ENCODE results near the gene ZNF823. TPM values are rescaled to one million over a fixed set of nuclear protein-coding genes. Genes with fewer than 3 reads are reported as not detected.
A peak's percentile ranks its signal among the peaks of the same experiment; 100 is the strongest.

ZNF823 gene
- total and polyA plus RNA-seq, 2 of the 13 experiments (the other 11 are each of a cell fraction or from before 2014, with no cell fraction given): 5.7 to 11.7 TPM

DNA sequence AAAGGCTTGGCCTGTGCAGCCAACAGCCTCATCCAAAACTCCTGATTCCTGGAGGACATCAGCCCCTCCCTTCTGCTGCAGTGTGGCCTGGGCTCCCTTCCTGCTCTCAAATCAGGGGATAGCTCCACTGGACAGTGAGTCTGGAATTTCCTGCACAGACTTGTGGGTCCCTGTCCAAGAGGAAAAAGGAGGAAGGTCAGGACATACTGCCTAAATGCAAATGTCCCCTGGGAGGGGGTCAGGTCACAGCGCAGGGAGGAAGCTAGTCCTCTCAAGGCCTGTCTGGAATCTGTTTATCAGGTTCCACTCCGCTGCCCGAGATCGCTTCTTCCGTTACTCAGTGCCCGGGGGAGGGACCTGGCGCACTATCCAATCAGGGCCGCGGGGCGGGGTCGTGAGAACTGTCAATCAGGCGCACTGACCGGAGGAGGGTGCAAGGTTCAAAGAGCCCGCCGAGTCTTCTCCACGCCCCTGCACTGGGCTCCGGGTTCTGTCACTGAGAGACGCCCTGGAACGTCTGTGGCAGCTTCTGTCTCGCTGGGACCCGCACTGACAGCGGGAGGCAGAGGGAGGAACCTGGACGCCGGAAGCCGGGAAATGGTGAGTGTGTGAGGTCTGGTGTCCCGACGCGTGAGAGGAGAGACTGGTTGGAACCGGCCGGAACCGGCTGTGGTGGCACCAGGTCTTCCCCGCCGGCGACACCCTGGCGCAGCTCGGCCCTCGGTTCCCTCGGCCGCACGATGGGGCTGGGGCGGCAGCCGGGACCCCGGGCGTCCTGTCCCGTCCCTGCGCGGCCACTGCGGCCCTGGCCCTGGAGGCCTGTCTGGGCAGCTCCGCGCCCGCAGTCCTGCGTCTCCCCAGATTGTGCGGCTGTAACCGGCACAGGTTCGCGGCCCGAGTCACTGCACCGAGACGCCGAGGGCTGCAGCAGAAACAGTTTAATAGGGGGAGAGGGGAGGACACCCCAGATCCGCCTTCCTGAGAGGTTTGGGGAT lies 28.1 kb upstream of the ZNF823 start, which contains the start of gene ZNF441 (continued):
- TF ChIP-seq, protein P1, sequence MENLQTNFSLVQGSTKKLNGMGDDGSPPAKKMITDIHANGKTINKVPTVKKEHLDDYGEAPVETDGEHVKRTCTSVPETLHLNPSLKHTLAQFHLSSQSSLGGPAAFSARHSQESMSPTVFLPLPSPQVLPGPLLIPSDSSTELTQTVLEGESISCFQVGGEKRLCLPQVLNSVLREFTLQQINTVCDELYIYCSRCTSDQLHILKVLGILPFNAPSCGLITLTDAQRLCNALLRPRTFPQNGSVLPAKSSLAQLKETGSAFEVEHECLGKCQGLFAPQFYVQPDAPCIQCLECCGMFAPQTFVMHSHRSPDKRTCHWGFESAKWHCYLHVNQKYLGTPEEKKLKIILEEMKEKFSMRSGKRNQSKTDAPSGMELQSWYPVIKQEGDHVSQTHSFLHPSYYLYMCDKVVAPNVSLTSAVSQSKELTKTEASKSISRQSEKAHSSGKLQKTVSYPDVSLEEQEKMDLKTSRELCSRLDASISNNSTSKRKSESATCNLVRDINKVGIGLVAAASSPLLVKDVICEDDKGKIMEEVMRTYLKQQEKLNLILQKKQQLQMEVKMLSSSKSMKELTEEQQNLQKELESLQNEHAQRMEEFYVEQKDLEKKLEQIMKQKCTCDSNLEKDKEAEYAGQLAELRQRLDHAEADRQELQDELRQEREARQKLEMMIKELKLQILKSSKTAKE (CRISPR knock-in tag; IDR thresholded peaks at IDR 0.05; ENCODE audit: borderline replicate concordance): peak; percentile 60; the same call in 1 of the 2 replicates
- TF ChIP-seq ZNF430 (CRISPR knock-in tag; IDR thresholded peaks at IDR 0.05) (no peak; the same call in 1 of the 2 replicates), TBL1XR1 (IDR thresholded peaks at IDR 0.05; ENCODE audit: borderline replicate concordance, low read length, partially characterized antibody) (peak; percentile 71), HNRNPL (IDR thresholded peaks at IDR 0.05; ENCODE audit: low read depth, low read length) (no peak), SP2 (CRISPR knock-in tag; IDR thresholded peaks at IDR 0.05) (peak; percentile 82), REL (CRISPR knock-in tag; conservative IDR thresholded peaks at IDR 0.05) (no peak), HCFC1 (IDR thresholded peaks at IDR 0.05; ENCODE audit: low read depth, low read length) (no peak), ZKSCAN5 (CRISPR knock-in tag; IDR thresholded peaks at IDR 0.05) (peak; percentile 55; the same call in 1 of the 2 replicates), ZFX (CRISPR knock-in tag; IDR thresholded peaks at IDR 0.05; ENCODE audit: low read depth) (peak; percentile 89), MAFG (CRISPR knock-in tag; IDR thresholded peaks at IDR 0.05) (no peak), MEIS1 (CRISPR knock-in tag; IDR thresholded peaks at IDR 0.05; ENCODE audit: borderline replicate concordance) (peak; percentile 92), TCF7 (IDR thresholded peaks at IDR 0.05; ENCODE audit: low read depth) (peak; percentile 87)
- TF ChIP-seq, protein P2, sequence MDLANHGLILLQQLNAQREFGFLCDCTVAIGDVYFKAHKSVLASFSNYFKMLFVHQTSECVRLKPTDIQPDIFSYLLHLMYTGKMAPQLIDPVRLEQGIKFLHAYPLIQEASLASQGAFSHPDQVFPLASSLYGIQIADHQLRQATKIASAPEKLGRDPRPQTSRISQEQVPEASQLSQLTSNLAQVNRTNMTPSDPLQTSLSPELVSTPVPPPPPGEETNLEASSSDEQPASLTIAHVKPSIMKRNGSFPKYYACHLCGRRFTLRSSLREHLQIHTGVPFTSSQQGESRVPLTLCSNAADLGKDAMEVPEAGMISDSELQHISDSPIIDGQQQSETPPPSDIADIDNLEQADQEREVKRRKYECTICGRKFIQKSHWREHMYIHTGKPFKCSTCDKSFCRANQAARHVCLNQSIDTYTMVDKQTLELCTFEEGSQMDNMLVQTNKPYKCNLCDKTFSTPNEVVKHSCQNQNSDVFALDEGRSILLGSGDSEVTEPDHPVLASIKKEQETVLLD (CRISPR knock-in tag; IDR thresholded peaks at IDR 0.05; ENCODE audit: low read depth): no peak
- TF ChIP-seq, protein P3, sequence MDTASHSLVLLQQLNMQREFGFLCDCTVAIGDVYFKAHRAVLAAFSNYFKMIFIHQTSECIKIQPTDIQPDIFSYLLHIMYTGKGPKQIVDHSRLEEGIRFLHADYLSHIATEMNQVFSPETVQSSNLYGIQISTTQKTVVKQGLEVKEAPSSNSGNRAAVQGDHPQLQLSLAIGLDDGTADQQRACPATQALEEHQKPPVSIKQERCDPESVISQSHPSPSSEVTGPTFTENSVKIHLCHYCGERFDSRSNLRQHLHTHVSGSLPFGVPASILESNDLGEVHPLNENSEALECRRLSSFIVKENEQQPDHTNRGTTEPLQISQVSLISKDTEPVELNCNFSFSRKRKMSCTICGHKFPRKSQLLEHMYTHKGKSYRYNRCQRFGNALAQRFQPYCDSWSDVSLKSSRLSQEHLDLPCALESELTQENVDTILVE (CRISPR knock-in tag; IDR thresholded peaks at IDR 0.05): no peak; the same call in 1 of the 2 replicates
- TF ChIP-seq, protein P4, sequence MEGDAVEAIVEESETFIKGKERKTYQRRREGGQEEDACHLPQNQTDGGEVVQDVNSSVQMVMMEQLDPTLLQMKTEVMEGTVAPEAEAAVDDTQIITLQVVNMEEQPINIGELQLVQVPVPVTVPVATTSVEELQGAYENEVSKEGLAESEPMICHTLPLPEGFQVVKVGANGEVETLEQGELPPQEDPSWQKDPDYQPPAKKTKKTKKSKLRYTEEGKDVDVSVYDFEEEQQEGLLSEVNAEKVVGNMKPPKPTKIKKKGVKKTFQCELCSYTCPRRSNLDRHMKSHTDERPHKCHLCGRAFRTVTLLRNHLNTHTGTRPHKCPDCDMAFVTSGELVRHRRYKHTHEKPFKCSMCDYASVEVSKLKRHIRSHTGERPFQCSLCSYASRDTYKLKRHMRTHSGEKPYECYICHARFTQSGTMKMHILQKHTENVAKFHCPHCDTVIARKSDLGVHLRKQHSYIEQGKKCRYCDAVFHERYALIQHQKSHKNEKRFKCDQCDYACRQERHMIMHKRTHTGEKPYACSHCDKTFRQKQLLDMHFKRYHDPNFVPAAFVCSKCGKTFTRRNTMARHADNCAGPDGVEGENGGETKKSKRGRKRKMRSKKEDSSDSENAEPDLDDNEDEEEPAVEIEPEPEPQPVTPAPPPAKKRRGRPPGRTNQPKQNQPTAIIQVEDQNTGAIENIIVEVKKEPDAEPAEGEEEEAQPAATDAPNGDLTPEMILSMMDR (CRISPR knock-in tag; IDR thresholded peaks at IDR 0.05): no peak
- TF ChIP-seq, protein P5, sequence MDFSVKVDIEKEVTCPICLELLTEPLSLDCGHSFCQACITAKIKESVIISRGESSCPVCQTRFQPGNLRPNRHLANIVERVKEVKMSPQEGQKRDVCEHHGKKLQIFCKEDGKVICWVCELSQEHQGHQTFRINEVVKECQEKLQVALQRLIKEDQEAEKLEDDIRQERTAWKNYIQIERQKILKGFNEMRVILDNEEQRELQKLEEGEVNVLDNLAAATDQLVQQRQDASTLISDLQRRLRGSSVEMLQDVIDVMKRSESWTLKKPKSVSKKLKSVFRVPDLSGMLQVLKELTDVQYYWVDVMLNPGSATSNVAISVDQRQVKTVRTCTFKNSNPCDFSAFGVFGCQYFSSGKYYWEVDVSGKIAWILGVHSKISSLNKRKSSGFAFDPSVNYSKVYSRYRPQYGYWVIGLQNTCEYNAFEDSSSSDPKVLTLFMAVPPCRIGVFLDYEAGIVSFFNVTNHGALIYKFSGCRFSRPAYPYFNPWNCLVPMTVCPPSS (IDR thresholded peaks at IDR 0.05): no peak
